Ishikawa (cell line): ENCODE data around the gene LDHAL6B.

Experiments used
- CEBPB ChIP-seq: IDR thresholded peaks from 2 replicates; pipeline ENCODE4 v1.6.1; 2012
- CREB1 ChIP-seq: IDR thresholded peaks from 2 replicates; pipeline ENCODE4 v1.6.1; 2012; ENCODE audit warnings: low read depth
- EGR1 ChIP-seq: IDR thresholded peaks from 2 replicates; pipeline ENCODE4 v1.6.1; 2012
- EP300 ChIP-seq: IDR thresholded peaks from 2 replicates; pipeline ENCODE4 v1.6.1; 2012; ENCODE audit warnings: borderline replicate concordance
- FOXM1 ChIP-seq: IDR thresholded peaks from 2 replicates; pipeline ENCODE4 v1.6.1; 2012; ENCODE audit warnings: low read depth, borderline replicate concordance
- MAX ChIP-seq: IDR thresholded peaks from 2 replicates; pipeline ENCODE4 v1.6.1; 2012
- NFIC ChIP-seq: IDR thresholded peaks from 2 replicates; pipeline ENCODE4 v1.6.1; 2012
- RAD21 ChIP-seq: IDR thresholded peaks from 2 replicates; pipeline ENCODE4 v1.6.1; 2012; ENCODE audit warnings: low read depth
- REST ChIP-seq: IDR thresholded peaks from 2 replicates; pipeline ENCODE4 v1.6.1; 2012; ENCODE audit warnings: low read depth, mild to moderate bottlenecking
- TAF1 ChIP-seq: IDR thresholded peaks from 2 replicates; pipeline ENCODE4 v1.6.1; 2012; ENCODE audit warnings: low read depth, mild to moderate bottlenecking
- TCF12 ChIP-seq: IDR thresholded peaks from 2 replicates; pipeline ENCODE4 v1.6.1; 2012; ENCODE audit warnings: low read depth
- TEAD4 ChIP-seq: IDR thresholded peaks from 2 replicates; pipeline ENCODE4 v1.6.1; 2012
- USF1 ChIP-seq: IDR thresholded peaks from 2 replicates; pipeline ENCODE4 v1.6.1; 2012
- YY1 ChIP-seq: IDR thresholded peaks from 2 replicates; pipeline ENCODE4 v1.6.1; 2012; ENCODE audit warnings: low read depth
- ZBTB7A ChIP-seq: IDR thresholded peaks from 2 replicates; pipeline ENCODE4 v1.6.1; 2012; ENCODE audit warnings: low read depth

The LDHAL6B gene

DNA sequence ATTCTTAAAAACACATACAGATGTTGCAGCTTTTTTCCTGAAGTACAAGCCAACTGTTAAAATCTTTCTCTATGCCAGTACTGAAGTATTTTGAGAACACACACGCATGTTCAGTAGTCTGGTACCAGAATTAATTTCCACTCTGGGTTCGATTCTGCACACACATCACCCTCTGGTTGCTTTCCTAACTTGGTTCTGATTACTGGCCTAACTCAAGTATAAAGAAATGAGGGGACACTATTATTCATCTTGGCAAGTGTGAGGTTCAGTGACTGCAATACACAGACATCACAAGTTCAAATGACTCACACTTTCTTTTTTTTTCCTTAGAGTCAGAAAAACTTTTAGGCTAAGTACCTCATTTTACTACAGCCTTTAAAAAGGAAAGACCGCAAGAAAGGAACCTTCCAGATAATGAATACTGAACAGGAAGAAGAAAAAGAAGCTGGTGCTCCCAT, 37.4 kb upstream of the LDHAL6B start:
- TF ChIP-seq FOXM1 (no peak), USF1 (no peak), TCF12 (no peak), YY1 (no peak), CREB1 (no peak), NFIC (no peak), ZBTB7A (no peak), EP300 (no peak), EGR1 (no peak), MAX (no peak), TEAD4 (no peak), TAF1 (no peak), RAD21 (no peak), CEBPB (no peak), REST (no peak)

GRCh38 chr15:59170295-59171066, 36.2 kb upstream of the LDHAL6B start:
- TF ChIP-seq MAX (no peak), CEBPB (no peak), CREB1 (no peak), ZBTB7A (no peak), TEAD4 (no peak), YY1 (no peak), USF1 (no peak), NFIC (no peak), RAD21 (no peak), REST (no peak), TAF1 (no peak), TCF12 (no peak), EGR1 (no peak), EP300 (no peak), FOXM1 (no peak)

GRCh38 chr15:59171067-59171397, 35.6 kb upstream of the LDHAL6B start:
- no peak for TF ChIP-seq RAD21
- no peak for TF ChIP-seq TCF12
- no peak for TF ChIP-seq NFIC
- no peak for TF ChIP-seq ZBTB7A
- no peak for TF ChIP-seq FOXM1
- no peak for TF ChIP-seq MAX
- TF ChIP-seq EP300, result no peak
- TF ChIP-seq CEBPB, result no peak
- TF ChIP-seq USF1, result no peak

DNA sequence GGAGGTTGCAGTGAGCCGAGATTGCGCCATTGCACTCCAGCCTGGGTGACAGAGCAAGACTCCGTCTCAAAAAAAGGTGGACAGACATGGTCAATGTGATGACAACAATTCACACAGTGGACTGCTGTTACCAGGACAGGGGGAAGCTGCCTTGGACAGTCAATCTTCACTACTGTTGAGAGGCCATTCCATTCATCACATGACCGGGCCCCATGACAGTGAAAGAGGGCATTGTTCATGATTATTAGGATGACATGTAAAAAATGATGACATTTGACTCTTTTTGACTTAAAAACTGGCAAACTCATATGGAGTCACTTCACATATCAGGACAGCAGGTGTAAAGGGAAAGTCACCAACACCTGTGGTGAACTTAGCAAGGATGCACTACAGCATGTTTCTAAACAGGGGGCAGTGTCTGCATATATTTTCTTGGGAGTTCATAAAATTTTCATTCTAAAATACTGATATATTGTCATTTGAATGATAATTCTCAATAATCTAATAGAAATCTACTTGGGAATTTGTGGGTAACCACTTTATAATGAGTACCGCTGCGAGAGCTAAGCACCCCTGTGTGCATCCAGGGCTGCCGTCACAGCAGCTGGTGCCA, 34.2 kb upstream of the LDHAL6B start:
- TF ChIP-seq EGR1 (no peak), RAD21 (peak; percentile 33)

- no peak for TF ChIP-seq CEBPB
- TF ChIP-seq USF1, result no peak
- no peak for TF ChIP-seq RAD21
- TF ChIP-seq NFIC, result no peak
Observed at GRCh38 chr15:59173194-59173593, 33.4 kb upstream of the LDHAL6B start.
